ENCODE data around the gene CASP7.

The CASP7 gene

GRCh38 chr10:113665806-113666354 is 13.8 kb upstream of the CASP7 start:
- in situ Hi-C loops (cut with HindIII; ENCODE audit: low sequenced_read_pairs), result no loop called here

GRCh38 chr10:113666682-113667252 is 12.9 kb upstream of the CASP7 start:
- in situ Hi-C loops (cut with HindIII; ENCODE audit: low sequenced_read_pairs), result no loop called here

- in situ Hi-C loops (cut with HindIII; ENCODE audit: low sequenced_read_pairs), result no loop called here
These were observed 739 bp downstream of the CASP7 start for GRCh38 chr10:113680190-113681111.

GRCh38 chr10:113681533-113682470 is 2.1 kb downstream of the CASP7 start:
- in situ Hi-C loops (cut with HindIII; ENCODE audit: low sequenced_read_pairs), result no loop called here

GRCh38 chr10:113683300-113683699 is 3.6 kb downstream of the CASP7 start:
- in situ Hi-C loops (cut with HindIII; ENCODE audit: low sequenced_read_pairs), result no loop called here

GRCh38 chr10:113686028-113686427 is 6.3 kb downstream of the CASP7 start:
- in situ Hi-C loops (cut with HindIII; ENCODE audit: low sequenced_read_pairs), result no loop called here

- in situ Hi-C loops (cut with HindIII; ENCODE audit: low sequenced_read_pairs), result no loop called here
These were observed 7.3 kb downstream of the CASP7 start for GRCh38 chr10:113687037-113687436.

GRCh38 chr10:113689057-113689456 is 9.3 kb downstream of the CASP7 start:
- in situ Hi-C loops (cut with HindIII; ENCODE audit: low sequenced_read_pairs), result no loop called here

- in situ Hi-C loops (cut with HindIII; ENCODE audit: low sequenced_read_pairs), result no loop called here
These were observed 9.9 kb downstream of the CASP7 start for GRCh38 chr10:113689574-113689973.

GRCh38 chr10:113690749-113691148 is 11.0 kb downstream of the CASP7 start:
- in situ Hi-C loops (cut with HindIII; ENCODE audit: low sequenced_read_pairs), result no loop called here

GRCh38 chr10:113691381-113691780 is 11.7 kb downstream of the CASP7 start:
- in situ Hi-C loops (cut with HindIII; ENCODE audit: low sequenced_read_pairs), result no loop called here

GRCh38 chr10:113692271-113692670 is 12.6 kb downstream of the CASP7 start:
- in situ Hi-C loops (cut with HindIII; ENCODE audit: low sequenced_read_pairs), result no loop called here

- in situ Hi-C loops (cut with HindIII; ENCODE audit: low sequenced_read_pairs), result no loop called here
These were observed 13.6 kb downstream of the CASP7 start for GRCh38 chr10:113693348-113693747.

GRCh38 chr10:113695691-113696090 is 16.0 kb downstream of the CASP7 start:
- in situ Hi-C loops (cut with HindIII; ENCODE audit: low sequenced_read_pairs), result no loop called here

- in situ Hi-C loops (cut with HindIII; ENCODE audit: low sequenced_read_pairs), result no loop called here
These were observed 17.9 kb downstream of the CASP7 start for GRCh38 chr10:113697595-113697994.

- in situ Hi-C loops (cut with HindIII; ENCODE audit: low sequenced_read_pairs), result no loop called here
These were observed 25.1 kb downstream of the CASP7 start for GRCh38 chr10:113704637-113705343.

GRCh38 chr10:113705344-113705652 is 25.6 kb downstream of the CASP7 start:
- in situ Hi-C loops (cut with HindIII; ENCODE audit: low sequenced_read_pairs), result no loop called here

- in situ Hi-C loops (cut with HindIII; ENCODE audit: low sequenced_read_pairs), result no loop called here
These were observed 26.9 kb downstream of the CASP7 start for GRCh38 chr10:113706623-113707022.

- in situ Hi-C loops (cut with HindIII; ENCODE audit: low sequenced_read_pairs), result no loop called here
These were observed 28.9 kb downstream of the CASP7 start for GRCh38 chr10:113708640-113709039.

- in situ Hi-C loops (cut with HindIII; ENCODE audit: low sequenced_read_pairs), result no loop called here
These were observed 29.6 kb downstream of the CASP7 start for GRCh38 chr10:113709221-113709838.
